Prostate gland (tissue), 2 donors: Measurements from ENCODE around the gene GAD2. TPM values are rescaled to one million over a fixed set of nuclear protein-coding genes. Genes with fewer than 3 reads are reported as not detected.

Experiments
- DNase-seq: peaks from one replicate; pipeline ENCODE4 v3.0.0-alpha.2; 2019; ENCODE audit warnings: low spot score
- H3K27ac ChIP-seq, 2 donors: fragments of 200-600 bp; sonication (generic); 2 replicates each; pipeline ENCODE4 v1.5.1; 2017 to 2019
- H3K27me3 ChIP-seq: fragments of 200-600 bp; sonication (generic); replicated peaks from 2 replicates; pipeline ENCODE4 v1.5.1; 2019; ENCODE audit not compliant: insufficient read depth
- H3K36me3 ChIP-seq, 2 donors: fragments of 200-600 bp; sonication (generic); 1 replicate in 1 of 2; 2 replicates in 1 of 2; pipeline versions ENCODE4 v1.5.1 to v1.8.1; 2017 to 2019
- H3K4me1 ChIP-seq: fragments of 200-600 bp; sonication (generic); replicated peaks from 2 replicates; pipeline ENCODE4 v1.5.1; 2019
- H3K4me3 ChIP-seq, 2 donors: fragments of 200-600 bp; sonication (generic); 2 replicates each; pipeline ENCODE4 v1.5.1; 2017 to 2019
- H3K9me3 ChIP-seq: fragments of 200-600 bp; sonication (generic); 2 replicates; pipeline ENCODE4 v1.5.1; 2017
- CTCF ChIP-seq, 4 experiments: fragments of 200-600 bp in 2 of 4; fragments of 450-650 bp in 2 of 4; sonication (generic) in 2 of 4; IDR thresholded peaks; 1 replicate in 3 of 4; 2 replicates in 1 of 4; pipeline ENCODE4 v1.5.1; 2016 to 2019; ENCODE audit warnings: antibody characterized with exemption in 4 of 4, mild to moderate bottlenecking in 2 of 4, moderate library complexity in 2 of 4
- POLR2A ChIP-seq: fragments of 450-650 bp; IDR thresholded peaks from one replicate; pipeline ENCODE4 v1.6.1; 2016; ENCODE audit warnings: antibody characterized with exemption, mild to moderate bottlenecking
- POLR2AphosphoS5 ChIP-seq: sonication (generic); formaldehyde crosslinking; IDR thresholded peaks from one replicate; pipeline ENCODE4 v1.6.1; 2017; ENCODE audit warnings: antibody characterized with exemption
- WGBS: methylation state at CpG from one replicate; pipeline ENCODE4 v1.1.5; 2018; 5-methylcytosine and 5-hydroxymethylcytosine counted together
- intact Hi-C: fragments of 100-400 bp; cut with DNase I; formaldehyde crosslinking; loops from one replicate; pipeline ENCODE4 v1.14.2; 2022
- total RNA-seq, 2 donors: library from RNA; depleted of rRNA; stranded (reverse); fragments of >200 nt; gene quantifications; one replicate each; pipeline ENCODE4 v1.1.0, GENCODE V29; 2016

Gene GAD2
- total RNA-seq, 2 donors from 2014 or later: 3.9 TPM; not detected in 1

- Histone ChIP-seq H3K36me3 (no peaks in the 10 kb centered on the region), H3K27ac (no peak overlapping the region), H3K4me1 (no peaks in the 10 kb centered on the region), H3K9me3 (no peaks in the 10 kb centered on the region), H3K4me3 (no peak overlapping the region), H3K27me3 (no peaks in the 10 kb centered on the region)
- TF ChIP-seq POLR2A (no peak), CTCF (IDR thresholded peaks at IDR 0.05) (no peak), POLR2AphosphoS5 (no peak)
- 75% methylated on average over 5 of the region's 5 CpGs for WGBS
- intact Hi-C loops: no loop called here
- no peak for DNase-seq
Observed at GRCh38 chr10:26194275-26194674, 22.3 kb upstream of the GAD2 start.

GRCh38 chr10:26197248-26197647 is 19.3 kb upstream of the GAD2 start:
- Histone ChIP-seq H3K4me1 (no peaks in the 10 kb centered on the region), H3K36me3 (no peaks in the 10 kb centered on the region), H3K9me3 (no peaks in the 10 kb centered on the region), H3K27me3 (no peaks in the 10 kb centered on the region), H3K4me3 (no peak overlapping the region), H3K27ac (no peak overlapping the region)
- DNase-seq: no peak
- 90% methylated on average over 2 of the region's 2 CpGs for WGBS
- TF ChIP-seq CTCF (IDR thresholded peaks at IDR 0.05) (no peak), POLR2AphosphoS5 (no peak), POLR2A (no peak)
- intact Hi-C loops: no loop called here

GRCh38 chr10:26198119-26198518 is 18.5 kb upstream of the GAD2 start:
- no peak overlapping the region for H3K4me3 ChIP-seq
- 93% methylated on average over 9 of the region's 9 CpGs for WGBS
- intact Hi-C loops: no loop called here
- TF ChIP-seq CTCF (IDR thresholded peaks at IDR 0.05): no peak
- no peak for TF ChIP-seq POLR2AphosphoS5
- TF ChIP-seq POLR2A: no peak
- no peaks in the 10 kb centered on the region for H3K36me3 ChIP-seq
- no peaks in the 10 kb centered on the region for H3K9me3 ChIP-seq
- H3K27me3 ChIP-seq: no peaks in the 10 kb centered on the region
- DNase-seq: no peak
- no peaks in the 10 kb centered on the region for H3K4me1 ChIP-seq
- H3K27ac ChIP-seq: no peak overlapping the region

GRCh38 chr10:26199841-26200240 is 16.7 kb upstream of the GAD2 start:
- no peaks in the 10 kb centered on the region for H3K4me1 ChIP-seq
- H3K27me3 ChIP-seq: no peaks in the 10 kb centered on the region
- no peak for DNase-seq
- no peak for TF ChIP-seq POLR2AphosphoS5
- no peak for TF ChIP-seq CTCF (IDR thresholded peaks at IDR 0.05)
- no peak for TF ChIP-seq POLR2A
- no peak overlapping the region for H3K27ac ChIP-seq
- H3K4me3 ChIP-seq: no peak overlapping the region
- 31% methylated on average over 4 of the region's 4 CpGs for WGBS
- intact Hi-C loops: no loop called here
- H3K9me3 ChIP-seq: no peaks in the 10 kb centered on the region
- no peaks in the 10 kb centered on the region for H3K36me3 ChIP-seq

GRCh38 chr10:26205223-26205622 is 11.4 kb upstream of the GAD2 start:
- 37% methylated on average over 2 of the region's 2 CpGs for WGBS
- no peak overlapping the region for H3K4me3 ChIP-seq
- no peaks in the 10 kb centered on the region for H3K36me3 ChIP-seq
- no peaks in the 10 kb centered on the region for H3K4me1 ChIP-seq
- no peaks in the 10 kb centered on the region for H3K27me3 ChIP-seq
- no peaks in the 10 kb centered on the region for H3K9me3 ChIP-seq
- TF ChIP-seq CTCF (IDR thresholded peaks at IDR 0.05) (no peak), POLR2A (no peak)
- DNase-seq: no peak
- intact Hi-C loops: no loop called here
- no peak overlapping the region for H3K27ac ChIP-seq
